ACHN (cell line): ENCODE results near the gene LIFR.

Experiments used
- DNase-seq: peaks from one replicate; pipeline ENCODE4 v3.0.0-alpha.2; 2015
- in situ Hi-C: cut with HindIII; loops from 2 replicates; pipeline ENCODE4 v1.10.0; 2017; ENCODE audit warnings: low sequenced_read_pairs, low pct_ligation_motif_present, low pct_unique_long_range_greater_than_20kb

The LIFR gene

DNA sequence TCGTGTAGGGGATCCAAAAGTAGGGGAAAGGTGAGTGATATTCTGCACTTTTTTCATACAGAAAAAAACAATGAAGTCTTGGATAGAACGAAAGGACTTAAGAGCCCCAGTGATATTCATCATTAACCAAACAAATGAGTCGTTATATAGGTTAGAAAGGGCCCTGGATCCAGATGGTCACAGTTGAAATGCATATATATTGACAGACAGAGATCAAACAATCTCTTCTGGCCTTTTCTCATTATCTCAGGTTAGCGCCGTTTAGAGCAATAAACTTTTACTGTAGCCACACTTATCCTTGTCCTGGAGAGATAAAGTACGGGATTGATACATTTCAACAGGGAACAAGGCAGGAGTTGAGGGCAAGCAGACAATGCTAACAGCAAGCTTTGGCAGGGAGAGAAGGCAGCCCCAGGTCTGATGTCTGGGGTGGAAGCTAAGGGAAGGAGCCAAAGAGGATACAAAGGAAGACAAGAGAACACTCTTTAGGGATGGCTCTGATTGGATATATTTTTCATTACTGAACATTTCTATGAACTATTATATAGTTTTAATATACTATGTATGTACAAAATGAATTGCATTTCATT is 77.0 kb downstream of the LIFR start:
- in situ Hi-C loops, result no loop called here
- no peak for DNase-seq

DNA sequence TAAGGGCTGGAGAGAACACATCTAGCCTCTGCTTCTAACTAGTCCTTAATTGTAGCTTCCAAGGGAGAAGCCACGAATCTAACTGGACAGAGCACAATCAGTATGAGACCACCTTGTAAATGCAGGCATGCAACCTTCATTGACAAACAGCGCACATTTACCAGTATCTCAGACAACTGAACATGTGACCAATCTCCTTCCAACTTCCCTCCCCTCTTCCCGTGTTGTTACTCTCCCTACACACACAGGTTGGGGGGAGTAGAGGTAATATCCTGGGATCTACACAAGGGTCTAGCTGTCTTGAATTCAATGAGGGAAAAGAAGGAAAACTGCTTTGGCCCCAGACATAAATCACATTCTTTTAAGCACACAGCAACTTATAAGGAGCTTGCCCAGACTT is 77.6 kb downstream of the LIFR start:
- in situ Hi-C loops, result no loop called here
- DNase-seq, result no peak

DNA sequence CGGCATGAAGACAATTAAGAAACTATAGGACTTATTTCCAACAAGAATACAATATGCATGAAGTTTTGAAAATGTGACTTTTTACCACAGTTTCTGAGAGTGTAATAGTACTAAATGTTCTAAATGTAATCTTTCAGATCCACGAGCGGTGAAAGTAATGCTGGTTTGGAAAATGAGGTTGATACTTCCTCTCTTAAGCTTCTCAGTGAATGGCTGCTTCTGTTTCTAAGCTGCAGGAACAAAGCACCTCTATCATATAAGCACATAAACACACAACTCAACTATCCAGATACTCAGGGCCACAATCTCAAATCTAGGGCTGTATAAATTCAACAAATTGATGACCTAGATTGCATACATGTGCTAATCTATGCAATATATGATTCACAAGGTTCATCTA is 78.3 kb downstream of the LIFR start:
- in situ Hi-C loops, result no loop called here
- DNase-seq, result no peak

DNA sequence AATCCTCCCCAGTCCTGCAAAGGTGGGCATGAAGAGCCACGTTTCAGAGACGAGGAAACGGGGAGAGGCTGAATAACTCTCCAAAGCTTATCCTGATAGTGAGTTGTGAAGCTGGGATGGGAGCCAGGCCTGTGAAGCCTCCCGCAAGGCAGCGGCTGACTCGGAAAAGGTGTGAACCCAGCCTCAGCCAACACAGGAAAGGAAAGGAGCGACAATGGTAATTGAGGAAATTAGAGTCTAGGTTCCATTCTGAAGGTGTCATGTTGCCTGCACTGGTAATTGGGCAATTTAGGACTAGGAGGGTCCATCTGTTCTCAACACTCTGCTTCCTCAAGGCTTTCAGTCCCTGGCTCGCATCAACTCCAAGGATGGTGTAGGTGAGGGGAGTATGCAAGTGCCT is 83.4 kb downstream of the LIFR start:
- in situ Hi-C loops, result no loop called here
- DNase-seq, result no peak

DNA sequence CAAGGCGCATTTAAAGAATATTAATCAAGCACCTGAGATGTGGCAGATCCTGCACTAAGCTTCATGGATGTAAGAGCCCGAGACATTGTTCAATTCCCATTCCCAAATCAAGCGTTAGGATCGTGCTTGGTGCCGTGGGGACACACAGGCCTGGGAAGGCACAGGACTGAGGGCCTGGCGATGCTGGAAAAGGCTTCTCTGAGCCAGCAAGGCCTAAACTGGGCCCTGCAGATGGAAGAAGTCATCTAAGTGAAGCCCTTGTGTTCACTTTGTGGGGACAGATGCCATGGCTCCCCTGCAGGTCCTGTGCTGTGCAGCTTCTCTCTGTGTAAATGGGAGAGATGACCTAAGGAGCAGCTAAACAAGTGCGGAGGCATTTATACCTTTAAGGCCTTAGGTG is 83.9 kb downstream of the LIFR start:
- no peak for DNase-seq
- in situ Hi-C loops, result no loop called here

DNA sequence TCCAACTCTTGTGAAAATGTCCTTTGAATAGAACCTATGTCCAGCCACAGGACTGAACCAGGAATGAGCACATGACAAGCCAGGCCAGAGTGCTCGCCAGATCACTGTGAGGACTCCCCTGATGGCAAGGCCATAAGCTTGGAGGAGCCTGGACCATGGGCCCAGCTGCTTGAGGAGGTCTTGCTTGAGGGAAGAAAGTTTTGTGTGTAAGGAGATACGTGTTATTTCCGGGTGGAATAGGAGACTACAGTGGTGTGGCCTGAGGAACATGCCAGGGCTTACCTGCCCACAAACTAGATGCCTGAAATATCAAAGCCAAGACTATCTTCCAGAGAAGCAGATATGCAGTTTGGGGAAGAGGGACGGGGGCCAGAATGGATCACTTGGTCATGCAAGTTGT is 84.7 kb downstream of the LIFR start:
- no peak for DNase-seq
- in situ Hi-C loops, result no loop called here

DNA sequence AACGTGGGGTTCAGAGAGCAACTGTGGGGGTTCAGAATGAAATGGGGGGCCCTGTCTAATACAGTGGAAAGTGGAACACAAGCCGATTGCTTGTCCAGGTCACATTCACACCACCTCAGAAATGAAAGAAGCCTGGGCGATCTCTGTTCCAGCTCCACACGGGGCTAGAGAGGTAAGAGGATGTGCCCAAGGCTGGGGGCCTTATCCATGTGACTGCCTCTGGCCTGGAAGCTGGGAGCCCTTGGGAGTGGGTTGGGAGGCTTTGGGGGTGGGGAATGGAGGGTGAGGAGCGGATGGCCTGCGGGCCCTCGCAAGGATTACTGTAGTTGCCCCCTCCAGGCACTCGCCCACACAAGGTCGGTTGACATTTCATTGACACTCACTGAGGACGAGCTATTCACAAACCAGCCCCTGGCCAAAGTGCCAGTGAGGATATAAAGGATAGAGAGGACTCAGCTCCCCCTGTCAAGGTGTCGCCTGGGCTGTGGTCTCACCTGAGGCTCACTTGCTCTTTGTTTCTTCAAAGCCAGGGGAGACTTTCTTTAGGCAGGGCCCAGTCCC is 86.7 kb downstream of the LIFR start:
- DNase-seq, result no peak
- in situ Hi-C loops, result no loop called here

DNA sequence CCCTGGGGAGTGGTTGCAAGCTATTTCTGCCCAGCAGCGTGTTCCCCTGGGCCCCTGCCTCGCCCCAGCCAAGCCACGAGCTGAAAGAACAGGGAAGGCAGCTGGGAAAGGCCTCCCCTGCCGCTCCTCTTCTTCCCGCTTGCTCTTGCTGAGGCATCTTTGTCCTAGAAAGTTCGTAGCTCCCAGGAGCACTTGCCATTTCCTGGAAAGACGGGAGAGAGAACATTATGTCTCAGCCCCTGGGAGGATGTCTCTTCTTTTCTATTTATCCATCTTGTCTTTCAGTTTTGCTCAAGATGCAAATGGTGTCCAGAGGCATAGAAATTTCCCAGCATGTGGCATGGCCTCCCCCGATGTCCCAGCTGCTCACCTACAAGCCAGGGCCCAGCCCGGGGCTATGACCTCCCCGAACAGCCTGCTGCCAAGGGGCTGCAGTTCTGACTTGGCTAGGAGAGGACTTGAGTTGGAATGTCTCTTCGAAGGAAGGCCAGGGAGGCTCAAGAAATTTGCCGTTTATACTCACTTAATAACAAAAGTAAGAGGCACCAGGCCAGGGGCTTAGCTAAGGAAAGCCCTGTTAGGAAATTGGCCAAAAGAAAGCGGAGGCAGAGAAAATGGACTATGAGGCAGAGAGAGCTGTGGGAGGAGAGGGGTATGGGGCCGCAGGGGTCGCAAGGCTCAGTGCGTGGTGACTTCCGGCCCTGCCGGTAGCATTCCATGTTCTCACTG is 87.3 kb downstream of the LIFR start:
- in situ Hi-C loops, result no loop called here
- no peak for DNase-seq

DNA sequence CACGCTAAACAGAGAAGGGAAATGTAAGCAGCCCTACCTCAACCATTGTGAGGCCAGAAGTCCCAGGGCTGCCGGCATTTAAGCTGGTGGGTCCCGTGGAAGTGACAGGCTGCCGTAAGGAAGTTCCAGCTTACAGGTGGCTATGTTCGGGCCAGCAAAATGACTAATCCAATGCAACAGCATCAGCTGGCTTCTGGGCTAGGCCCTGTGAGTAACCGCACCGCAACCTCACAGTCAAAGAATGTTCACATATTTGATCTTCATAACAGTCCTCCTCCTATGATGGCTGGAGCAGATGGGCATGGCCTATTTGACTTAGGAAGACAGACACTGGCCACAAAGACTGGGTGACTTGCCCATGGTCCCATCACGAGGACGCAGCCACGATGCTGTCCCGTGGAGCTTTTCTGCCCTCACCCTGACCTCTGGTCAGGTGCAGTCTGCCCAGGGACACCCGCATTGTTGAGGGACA is 88.2 kb downstream of the LIFR start:
- in situ Hi-C loops, result no loop called here
- DNase-seq, result peak; percentile 89

DNA sequence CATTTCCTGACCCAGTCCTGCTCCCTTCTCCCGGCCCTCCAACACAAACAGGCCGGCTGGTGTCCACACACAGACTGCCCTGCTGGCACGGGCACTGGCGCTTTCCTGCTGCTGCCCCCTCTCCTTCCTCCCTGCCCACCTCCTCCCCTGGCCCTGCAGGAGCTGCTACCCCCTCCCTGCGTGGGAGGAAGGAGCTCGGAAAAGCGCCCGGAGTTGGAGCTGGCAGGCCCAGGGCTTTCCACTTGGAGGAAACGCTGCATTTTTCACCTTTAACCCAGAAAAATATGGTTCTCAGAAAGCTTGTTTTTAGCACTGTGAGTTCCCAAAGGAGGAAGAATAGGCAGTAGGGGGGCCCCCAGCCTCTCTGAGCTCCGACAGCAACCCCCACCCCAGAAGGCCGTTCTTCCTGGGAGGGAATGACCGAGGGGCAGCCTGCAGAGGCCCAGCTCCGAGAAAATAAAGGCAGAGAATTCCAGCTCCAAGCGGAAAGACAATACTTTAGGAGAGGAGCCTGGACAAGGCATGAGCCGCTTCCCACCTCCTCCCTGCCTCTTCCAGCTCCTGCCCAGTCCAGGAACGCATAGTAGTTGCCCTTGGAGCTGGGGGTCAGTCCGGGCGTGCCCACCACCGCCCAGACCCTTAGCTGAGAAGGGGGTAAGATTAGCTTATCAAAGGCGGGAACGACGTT is 88.9 kb downstream of the LIFR start:
- in situ Hi-C loops, result no loop called here
- no peak for DNase-seq

DNA sequence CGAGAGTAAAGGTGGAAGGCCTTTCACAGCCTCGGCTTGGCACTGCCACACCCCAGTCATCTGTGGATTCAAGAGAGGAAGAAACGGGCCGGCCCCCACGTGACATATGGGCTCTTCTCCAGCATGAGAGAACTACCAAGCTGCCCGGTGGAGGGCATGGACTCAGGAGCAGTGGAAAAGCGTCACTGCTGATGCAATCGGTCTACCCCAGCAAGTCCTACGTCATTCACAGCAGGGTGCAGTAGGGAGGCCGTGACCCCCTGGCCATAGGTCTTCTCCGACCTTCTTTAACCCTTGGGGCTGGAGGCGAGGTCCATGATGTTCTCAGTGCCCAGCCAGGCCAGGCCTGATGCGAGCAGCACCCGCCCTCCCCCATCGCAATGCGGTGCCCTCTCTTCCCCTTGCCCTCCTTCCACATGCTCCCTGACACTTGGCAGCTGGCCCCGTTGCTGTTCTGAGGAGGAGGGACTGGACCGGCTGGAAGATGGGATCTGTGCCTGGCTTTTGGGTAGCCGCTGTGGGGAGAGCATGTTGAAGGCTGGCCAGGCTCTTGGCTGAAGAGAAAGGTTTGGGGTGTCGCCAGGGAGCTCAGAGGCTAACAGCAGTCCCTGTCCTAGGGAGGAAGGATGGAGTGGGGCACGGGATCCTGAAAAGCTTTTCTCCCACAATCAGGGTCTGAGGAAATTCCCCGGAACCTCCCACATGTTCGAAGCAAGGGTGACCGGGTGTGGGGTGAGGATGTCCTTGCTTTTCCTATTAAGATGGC is 89.8 kb downstream of the LIFR start:
- DNase-seq, result no peak
- in situ Hi-C loops, result no loop called here

DNA sequence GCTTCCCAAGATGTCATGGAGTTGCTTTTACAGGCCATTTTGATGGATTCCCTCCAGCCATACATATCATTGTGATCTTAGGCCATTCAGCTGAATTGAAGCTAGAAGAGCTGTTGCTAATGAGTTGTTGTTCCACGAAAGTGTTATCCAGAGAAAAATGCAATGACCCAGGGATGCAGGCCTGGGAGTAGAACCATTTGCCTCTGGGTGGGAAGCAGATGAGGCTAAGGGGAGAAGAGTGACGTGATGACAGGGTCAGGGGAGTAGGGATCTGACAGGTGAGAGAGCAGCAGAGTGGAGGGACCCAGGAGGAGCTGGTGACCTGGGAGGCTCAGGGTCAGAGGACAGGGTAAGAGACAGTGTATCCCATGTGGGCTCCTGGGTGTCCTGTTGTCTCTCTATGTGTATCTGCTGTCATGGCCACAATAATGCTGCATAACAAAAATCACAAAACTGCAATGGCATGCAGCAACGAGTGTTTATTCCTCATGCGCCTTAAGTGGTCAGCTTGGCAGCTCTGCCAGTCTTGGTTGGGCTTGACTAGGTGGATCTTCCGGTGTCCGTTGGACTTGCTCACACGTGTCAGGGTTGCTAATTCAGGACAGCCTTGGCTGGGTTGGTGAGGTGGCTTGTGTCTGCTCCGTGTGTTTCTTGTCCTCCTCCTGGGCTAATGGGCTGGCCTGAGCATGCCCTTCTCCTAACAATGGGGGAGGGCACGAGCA is 90.6 kb downstream of the LIFR start:
- no peak for DNase-seq
- in situ Hi-C loops, result no loop called here

DNA sequence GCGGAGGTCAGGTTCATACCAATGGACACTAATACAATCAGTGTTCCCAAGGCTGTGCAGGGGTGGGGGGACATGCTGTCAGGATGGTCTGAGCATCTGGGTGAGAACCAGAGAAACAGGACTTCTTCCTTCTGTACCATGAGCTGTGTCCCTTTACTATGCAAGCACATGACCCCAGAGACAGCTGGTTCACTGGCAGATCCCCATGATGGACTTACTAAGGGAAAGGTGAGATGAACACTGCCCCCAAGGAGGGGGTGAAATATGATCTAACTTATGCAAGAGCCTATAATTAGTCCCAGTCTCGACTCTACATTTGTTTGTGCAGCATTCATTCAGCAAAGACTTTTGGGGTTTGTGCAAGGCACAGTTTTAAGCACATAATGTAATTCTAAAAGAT is 91.4 kb downstream of the LIFR start:
- DNase-seq, result no peak
- in situ Hi-C loops, result no loop called here

DNA sequence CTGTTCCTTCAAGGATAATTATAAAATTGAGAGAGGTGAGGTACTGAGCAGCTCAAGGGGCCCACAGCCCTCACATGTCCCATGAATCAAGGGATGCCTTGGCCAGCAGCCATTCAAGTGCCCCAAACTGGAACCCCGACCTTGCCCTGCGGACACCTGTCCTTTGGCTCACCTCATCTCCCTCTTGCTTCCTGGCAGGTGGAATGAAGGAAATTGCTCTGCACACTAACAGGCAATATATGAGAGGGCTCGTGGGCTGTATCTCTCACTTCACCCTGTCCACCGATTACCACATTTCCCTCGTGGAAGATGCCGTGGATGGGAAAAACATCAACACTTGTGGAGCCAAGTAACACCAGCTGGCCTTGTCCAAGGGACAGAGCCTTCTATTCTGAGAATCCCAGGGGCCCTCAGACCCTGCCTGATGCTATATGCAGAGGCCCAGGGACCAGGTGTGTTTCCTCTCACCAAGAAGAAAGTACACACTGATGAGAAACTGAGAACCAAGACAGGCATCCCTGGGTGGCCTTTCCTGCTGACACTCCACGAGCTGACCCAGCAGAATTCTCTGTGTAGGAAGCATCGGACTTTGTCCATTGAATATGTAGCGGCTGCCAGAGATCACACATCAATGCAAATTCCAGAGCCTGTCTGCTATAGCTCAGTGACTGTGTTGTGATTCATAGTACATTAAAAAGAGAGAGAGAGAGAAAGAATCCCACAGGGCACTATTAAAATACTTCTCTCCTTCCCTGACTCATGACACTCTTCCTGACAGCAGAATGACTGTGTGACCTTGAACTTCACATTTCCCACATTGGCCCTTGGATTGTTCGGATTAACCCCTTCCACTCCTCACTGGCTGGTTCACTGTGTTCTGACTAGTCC is 92.6 kb downstream of the LIFR start:
- DNase-seq, result peak; percentile 93
- in situ Hi-C loops, result no loop called here

DNA sequence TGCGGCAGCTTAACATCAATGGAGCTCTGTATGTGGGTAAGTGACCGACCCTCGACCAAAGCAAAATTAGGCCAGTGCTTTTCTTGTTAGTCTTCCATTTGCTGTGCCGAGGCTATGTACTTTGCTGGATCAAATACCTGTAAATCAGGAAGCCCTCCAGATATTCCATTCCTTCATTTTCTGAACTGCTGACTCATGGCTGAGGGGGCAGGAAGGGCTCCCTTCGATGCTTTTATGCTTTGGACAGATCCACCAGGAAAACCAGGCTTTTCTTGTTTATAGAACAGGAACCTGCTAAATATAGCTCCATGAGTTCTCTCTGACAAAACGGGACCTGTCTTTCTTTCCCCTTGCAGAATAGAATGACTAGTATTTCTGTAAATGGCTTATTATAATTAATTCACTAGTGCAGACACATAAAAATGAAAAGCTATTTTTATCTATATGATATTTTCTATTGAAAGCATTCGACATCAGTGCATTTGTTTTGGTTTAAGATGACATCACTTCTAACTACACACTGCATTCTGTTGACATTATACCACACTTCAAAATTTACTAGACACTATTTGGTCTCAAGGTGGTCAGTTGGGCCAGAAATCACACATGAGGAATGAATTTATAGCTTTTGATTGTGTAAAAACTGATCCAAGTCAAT is 93.3 kb downstream of the LIFR start:
- DNase-seq, result no peak
- in situ Hi-C loops, result no loop called here

DNA sequence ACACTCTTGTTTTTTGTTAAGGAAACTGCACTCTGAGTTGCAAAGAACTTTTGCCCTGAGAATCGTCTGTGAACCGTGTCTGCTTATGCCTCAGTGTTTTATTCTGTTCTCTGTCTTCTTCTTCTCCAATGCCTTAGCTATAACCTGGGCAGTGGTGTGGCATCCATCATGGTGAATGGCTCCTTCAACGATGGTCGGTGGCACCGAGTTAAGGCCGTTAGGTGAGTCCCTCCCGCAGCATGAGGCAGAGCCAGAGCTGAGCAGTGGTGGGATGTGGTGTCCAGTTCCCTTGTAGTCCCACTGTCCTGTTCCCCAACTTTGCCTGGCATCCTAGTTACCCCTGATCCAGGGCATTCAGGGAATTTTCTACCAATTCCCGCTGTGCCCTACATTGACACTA is 98.3 kb downstream of the LIFR start:
- in situ Hi-C loops, result no loop called here
- no peak for DNase-seq
